HEK293 (cell line): Measurements from ENCODE around the gene NR3C2.
A peak's percentile ranks its signal among the peaks of the same experiment; 100 is the strongest.

Experiments used
- CTCF ChIA-PET: fragments of 350-600 bp; formaldehyde crosslinking; extraction: SDS; loops from one replicate; lab custom pipeline; 2021; ENCODE audit warnings: antibody characterized with exemption; lab: Yijun Ruan, JAX
- POLR2A ChIA-PET: fragments of 300-600 bp; formaldehyde crosslinking; extraction: SDS; loops from one replicate; lab custom pipeline; 2020; ENCODE audit warnings: antibody characterized with exemption, inconsistent platforms; lab: Yijun Ruan, JAX
- H3K27ac ChIP-seq: fragments of 200-500 bp; sonication (Bioruptor generic); 2 replicates; pipeline ENCODE4 v1.5.1; 2014; ENCODE audit warnings: low read depth, low read length, control low read depth, inconsistent platforms; ENCODE audit errors: extremely low read depth
- H3K36me3 ChIP-seq, 2 experiments: fragments of 200-500 bp in 1 of 2; sonication (Bioruptor generic) in 1 of 2; 1 replicate in 1 of 2; 2 replicates in 1 of 2; pipeline ENCODE4 v1.5.1; 2014 to 2017; ENCODE audit warnings: inconsistent platforms in 2 of 2, low read length in 2 of 2; ENCODE audit not compliant: control insufficient read depth in 2 of 2, insufficient read depth in 1 of 2
- H3K4me1 ChIP-seq: fragments of 200-500 bp; sonication (Bioruptor generic); 2 replicates; pipeline ENCODE4 v1.5.1; 2014; ENCODE audit warnings: mild to moderate bottlenecking, low read length, inconsistent platforms; ENCODE audit not compliant: control insufficient read depth, insufficient read depth
- H3K4me3 ChIP-seq: 2 replicates; pipeline ENCODE4 v1.5.1; 2011; ENCODE audit warnings: low read depth, mild to moderate bottlenecking, control low read depth, low read length, moderate library complexity
- H3K9me3 ChIP-seq: fragments of 200-500 bp; sonication (Bioruptor generic); 2 replicates; pipeline ENCODE4 v1.5.1; 2014; ENCODE audit warnings: low read depth, low read length, inconsistent platforms; ENCODE audit not compliant: control insufficient read depth, insufficient read depth
- FEZF1 ChIP-seq: fragments of 450-650 bp; formaldehyde crosslinking; IDR thresholded peaks from 2 replicates; pipeline ENCODE4 v1.5.1; 2016; ENCODE audit warnings: missing biosample characterization, missing genetic modification characterization
- GFI1B ChIP-seq: fragments of 450-650 bp; formaldehyde crosslinking; IDR thresholded peaks from 2 replicates; pipeline ENCODE4 v1.5.1; 2016; ENCODE audit warnings: missing biosample characterization, missing genetic modification characterization
- GLI2 ChIP-seq: fragments of 450-650 bp; formaldehyde crosslinking; IDR thresholded peaks from 2 replicates; pipeline ENCODE4; 2017; ENCODE audit warnings: missing biosample characterization, missing genetic modification characterization, low read depth, borderline replicate concordance
- GLI4 ChIP-seq: fragments of 450-650 bp; formaldehyde crosslinking; IDR thresholded peaks from 2 replicates; pipeline ENCODE4 v1.5.1; 2016; ENCODE audit warnings: missing biosample characterization, missing genetic modification characterization
- GLIS2 ChIP-seq: fragments of 450-650 bp; formaldehyde crosslinking; IDR thresholded peaks from 2 replicates; pipeline ENCODE4 v1.5.1; 2016; ENCODE audit warnings: missing biosample characterization, missing genetic modification characterization
- SCRT1 ChIP-seq: fragments of 450-650 bp; formaldehyde crosslinking; IDR thresholded peaks from 2 replicates; pipeline ENCODE4 v1.5.1; 2016; ENCODE audit warnings: missing biosample characterization, missing genetic modification characterization, borderline replicate concordance
- SP2 ChIP-seq: fragments of 450-650 bp; formaldehyde crosslinking; IDR thresholded peaks from 2 replicates; pipeline ENCODE4 v1.5.1; 2016; ENCODE audit warnings: missing biosample characterization, missing genetic modification characterization
- ZBTB17 ChIP-seq: fragments of 450-650 bp; formaldehyde crosslinking; IDR thresholded peaks from 2 replicates; pipeline ENCODE4 v1.5.1; 2016; ENCODE audit warnings: missing biosample characterization, missing genetic modification characterization
- ZEB2 ChIP-seq: fragments of 450-650 bp; formaldehyde crosslinking; IDR thresholded peaks from 2 replicates; pipeline ENCODE4 v1.5.1; 2016; ENCODE audit warnings: missing biosample characterization, missing genetic modification characterization
- ZIC2 ChIP-seq: fragments of 450-650 bp; formaldehyde crosslinking; IDR thresholded peaks from 2 replicates; pipeline ENCODE4 v1.5.1; 2016; ENCODE audit warnings: missing biosample characterization, missing genetic modification characterization
- ZNF175 ChIP-seq: fragments of 450-650 bp; formaldehyde crosslinking; IDR thresholded peaks from 2 replicates; pipeline ENCODE4 v1.5.1; 2016; ENCODE audit warnings: missing biosample characterization, missing genetic modification characterization
- ZNF184 ChIP-seq: fragments of 450-650 bp; IDR thresholded peaks from 2 replicates; pipeline ENCODE4 v1.5.1; 2018; ENCODE audit warnings: missing biosample characterization, mild to moderate bottlenecking, missing genetic modification characterization
- ZNF341 ChIP-seq: fragments of 450-650 bp; formaldehyde crosslinking; IDR thresholded peaks from 2 replicates; pipeline ENCODE4; 2016; ENCODE audit warnings: low read depth, missing biosample characterization, missing genetic modification characterization
- ZNF391 ChIP-seq: fragments of 450-650 bp; formaldehyde crosslinking; IDR thresholded peaks from 2 replicates; pipeline ENCODE4 v1.5.1; 2016; ENCODE audit warnings: low read depth, missing biosample characterization, missing genetic modification characterization, borderline replicate concordance
- ZNF48 ChIP-seq: fragments of 450-650 bp; formaldehyde crosslinking; IDR thresholded peaks from 2 replicates; pipeline ENCODE4 v1.5.1; 2016; ENCODE audit warnings: missing biosample characterization, missing genetic modification characterization
- ZNF560 ChIP-seq: fragments of 450-650 bp; formaldehyde crosslinking; IDR thresholded peaks from 2 replicates; pipeline ENCODE4 v1.5.1; 2017; ENCODE audit warnings: missing biosample characterization, missing genetic modification characterization, borderline replicate concordance
- ZNF600 ChIP-seq: fragments of 450-650 bp; formaldehyde crosslinking; IDR thresholded peaks from 2 replicates; pipeline ENCODE4 v1.5.1; 2016; ENCODE audit warnings: missing biosample characterization, missing genetic modification characterization
- ZNF621 ChIP-seq: fragments of 450-650 bp; formaldehyde crosslinking; IDR thresholded peaks from 2 replicates; pipeline ENCODE4 v1.5.1; 2017; ENCODE audit warnings: missing biosample characterization, missing genetic modification characterization
- ZNF624 ChIP-seq: fragments of 450-650 bp; formaldehyde crosslinking; IDR thresholded peaks from 2 replicates; pipeline ENCODE4 v1.5.1; 2017; ENCODE audit warnings: missing biosample characterization, missing genetic modification characterization
- ZNF701 ChIP-seq: fragments of 450-650 bp; formaldehyde crosslinking; IDR thresholded peaks from 2 replicates; pipeline ENCODE4 v1.5.1; 2016; ENCODE audit warnings: missing biosample characterization, missing genetic modification characterization
- ZNF837 ChIP-seq: fragments of 450-650 bp; formaldehyde crosslinking; IDR thresholded peaks from 2 replicates; pipeline ENCODE4 v1.5.1; 2016; ENCODE audit warnings: missing biosample characterization, missing genetic modification characterization
- TF ChIP-seq, protein P1 (sequence below): fragments of 450-650 bp; formaldehyde crosslinking; IDR thresholded peaks from 2 replicates; pipeline ENCODE4 v1.5.1; 2016; ENCODE audit warnings: missing biosample characterization, missing genetic modification characterization
- TF ChIP-seq, protein P2 (sequence below): fragments of 450-650 bp; formaldehyde crosslinking; IDR thresholded peaks from 2 replicates; pipeline ENCODE4 v1.5.1; 2016; ENCODE audit warnings: missing biosample characterization, missing genetic modification characterization
- TF ChIP-seq, protein P3 (sequence below): fragments of 450-650 bp; formaldehyde crosslinking; IDR thresholded peaks from 2 replicates; pipeline ENCODE4 v1.5.1; 2017; ENCODE audit warnings: missing biosample characterization, missing genetic modification characterization
- TF ChIP-seq, protein P4 (sequence below): fragments of 450-650 bp; formaldehyde crosslinking; IDR thresholded peaks from 2 replicates; pipeline ENCODE4 v1.5.1; 2016; ENCODE audit warnings: missing biosample characterization, missing genetic modification characterization
- TF ChIP-seq, protein P5 (sequence below): fragments of 450-650 bp; formaldehyde crosslinking; IDR thresholded peaks from 2 replicates; pipeline ENCODE4 v1.5.1; 2017; ENCODE audit warnings: missing biosample characterization, missing genetic modification characterization
- TF ChIP-seq, protein P6 (sequence below): fragments of 450-650 bp; formaldehyde crosslinking; IDR thresholded peaks from 2 replicates; pipeline ENCODE4 v1.5.1; 2016; ENCODE audit warnings: missing biosample characterization, missing genetic modification characterization

Gene NR3C2

DNA sequence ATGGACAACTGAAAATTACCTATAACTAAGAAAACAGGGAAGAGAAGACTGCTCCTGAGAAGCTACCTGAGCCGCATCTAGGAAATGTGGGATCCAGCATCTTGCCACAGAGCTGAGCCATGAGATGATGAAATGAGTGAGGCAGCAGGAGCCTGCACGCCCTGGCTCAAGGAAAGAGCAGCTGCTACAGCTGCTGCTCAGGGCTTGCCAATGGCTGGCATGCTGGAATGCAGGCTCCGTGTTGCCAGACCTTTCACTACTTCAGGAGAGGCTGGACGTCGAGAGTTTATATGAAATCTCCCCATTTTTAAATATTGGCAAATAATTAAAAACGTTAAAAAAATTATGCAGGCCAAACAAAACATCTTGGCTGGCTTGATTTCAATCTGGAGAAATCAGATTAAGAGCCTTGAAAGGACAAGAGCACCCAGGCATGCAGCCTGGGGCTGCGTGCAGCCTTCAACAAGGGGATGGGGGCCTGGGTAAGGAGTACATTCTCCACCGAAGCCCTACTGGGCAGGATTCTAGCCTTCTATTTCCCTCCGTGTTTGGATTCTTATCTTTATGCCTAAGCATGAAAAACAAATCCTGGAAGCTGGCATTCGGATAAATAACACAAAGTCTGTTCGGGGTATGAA is 227.6 kb downstream of the NR3C2 start:
- H3K36me3 ChIP-seq: no peaks in the 10 kb centered on the region
- H3K9me3 ChIP-seq: no peaks in the 10 kb centered on the region
- TF ChIP-seq FEZF1 (0 out of 2 replicates have a peak, but pooled peaks have one; percentile 24), ZNF600 (no peak), ZNF624 (tag by site-specific recombination) (no peak), ZNF837 (tag by site-specific recombination) (no peak), ZBTB17 (tag by site-specific recombination) (peak; percentile 51; the same call in 1 of the 2 replicates), GFI1B (tag by site-specific recombination) (no peak), ZNF391 (tag by site-specific recombination) (no peak), ZNF175 (tag by site-specific recombination) (no peak), ZEB2 (tag by site-specific recombination) (no peak), GLI4 (tag by site-specific recombination) (no peak), ZNF560 (tag by site-specific recombination) (no peak), ZNF341 (no peak), ZNF701 (tag by site-specific recombination) (no peak), GLIS2 (tag by site-specific recombination) (no peak), ZIC2 (tag by site-specific recombination) (no peak), ZNF184 (tag by site-specific recombination) (no peak), GLI2 (tag by site-specific recombination) (no peak), SCRT1 (tag by site-specific recombination) (no peak), ZNF48 (no peak), SP2 (tag by site-specific recombination) (no peak), ZNF621 (tag by site-specific recombination) (no peak)
- TF ChIP-seq, protein P1, sequence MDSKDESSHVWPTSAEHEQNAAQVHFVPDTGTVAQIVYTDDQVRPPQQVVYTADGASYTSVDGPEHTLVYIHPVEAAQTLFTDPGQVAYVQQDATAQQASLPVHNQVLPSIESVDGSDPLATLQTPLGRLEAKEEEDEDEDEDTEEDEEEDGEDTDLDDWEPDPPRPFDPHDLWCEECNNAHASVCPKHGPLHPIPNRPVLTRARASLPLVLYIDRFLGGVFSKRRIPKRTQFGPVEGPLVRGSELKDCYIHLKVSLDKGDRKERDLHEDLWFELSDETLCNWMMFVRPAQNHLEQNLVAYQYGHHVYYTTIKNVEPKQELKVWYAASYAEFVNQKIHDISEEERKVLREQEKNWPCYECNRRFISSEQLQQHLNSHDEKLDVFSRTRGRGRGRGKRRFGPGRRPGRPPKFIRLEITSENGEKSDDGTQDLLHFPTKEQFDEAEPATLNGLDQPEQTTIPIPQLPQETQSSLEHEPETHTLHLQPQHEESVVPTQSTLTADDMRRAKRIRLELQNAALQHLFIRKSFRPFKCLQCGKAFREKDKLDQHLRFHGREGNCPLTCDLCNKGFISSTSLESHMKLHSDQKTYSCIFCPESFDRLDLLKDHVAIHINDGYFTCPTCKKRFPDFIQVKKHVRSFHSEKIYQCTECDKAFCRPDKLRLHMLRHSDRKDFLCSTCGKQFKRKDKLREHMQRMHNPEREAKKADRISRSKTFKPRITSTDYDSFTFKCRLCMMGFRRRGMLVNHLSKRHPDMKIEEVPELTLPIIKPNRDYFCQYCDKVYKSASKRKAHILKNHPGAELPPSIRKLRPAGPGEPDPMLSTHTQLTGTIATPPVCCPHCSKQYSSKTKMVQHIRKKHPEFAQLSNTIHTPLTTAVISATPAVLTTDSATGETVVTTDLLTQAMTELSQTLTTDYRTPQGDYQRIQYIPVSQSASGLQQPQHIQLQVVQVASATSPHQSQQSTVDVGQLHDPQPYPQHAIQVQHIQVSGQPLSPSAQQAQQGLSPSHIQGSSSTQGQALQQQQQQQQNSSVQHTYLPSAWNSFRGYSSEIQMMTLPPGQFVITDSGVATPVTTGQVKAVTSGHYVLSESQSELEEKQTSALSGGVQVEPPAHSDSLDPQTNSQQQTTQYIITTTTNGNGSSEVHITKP (tag by site-specific recombination): no peak
- TF ChIP-seq, protein P2, sequence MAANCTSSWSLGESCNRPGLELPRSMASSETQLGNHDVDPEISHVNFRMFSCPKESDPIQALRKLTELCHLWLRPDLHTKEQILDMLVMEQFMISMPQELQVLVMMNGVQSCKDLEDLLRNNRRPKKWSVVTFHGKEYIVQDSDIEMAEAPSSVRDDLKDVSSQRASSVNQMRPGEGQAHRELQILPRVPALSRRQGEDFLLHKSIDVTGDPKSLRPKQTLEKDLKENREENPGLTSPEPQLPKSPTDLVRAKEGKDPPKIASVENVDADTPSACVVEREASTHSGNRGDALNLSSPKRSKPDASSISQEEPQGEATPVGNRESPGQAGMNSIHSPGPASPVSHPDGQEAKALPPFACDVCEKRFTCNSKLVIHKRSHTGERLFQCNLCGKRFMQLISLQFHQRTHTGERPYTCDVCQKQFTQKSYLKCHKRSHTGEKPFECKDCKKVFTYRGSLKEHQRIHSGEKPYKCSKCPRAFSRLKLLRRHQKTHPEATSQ (tag by site-specific recombination): no peak
- TF ChIP-seq, protein P3, sequence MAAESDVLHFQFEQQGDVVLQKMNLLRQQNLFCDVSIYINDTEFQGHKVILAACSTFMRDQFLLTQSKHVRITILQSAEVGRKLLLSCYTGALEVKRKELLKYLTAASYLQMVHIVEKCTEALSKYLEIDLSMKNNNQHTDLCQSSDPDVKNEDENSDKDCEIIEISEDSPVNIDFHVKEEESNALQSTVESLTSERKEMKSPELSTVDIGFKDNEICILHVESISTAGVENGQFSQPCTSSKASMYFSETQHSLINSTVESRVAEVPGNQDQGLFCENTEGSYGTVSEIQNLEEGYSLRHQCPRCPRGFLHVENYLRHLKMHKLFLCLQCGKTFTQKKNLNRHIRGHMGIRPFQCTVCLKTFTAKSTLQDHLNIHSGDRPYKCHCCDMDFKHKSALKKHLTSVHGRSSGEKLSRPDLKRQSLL (tag by site-specific recombination): peak; percentile 57; the same call in 1 of the 2 replicates
- TF ChIP-seq, protein P4, sequence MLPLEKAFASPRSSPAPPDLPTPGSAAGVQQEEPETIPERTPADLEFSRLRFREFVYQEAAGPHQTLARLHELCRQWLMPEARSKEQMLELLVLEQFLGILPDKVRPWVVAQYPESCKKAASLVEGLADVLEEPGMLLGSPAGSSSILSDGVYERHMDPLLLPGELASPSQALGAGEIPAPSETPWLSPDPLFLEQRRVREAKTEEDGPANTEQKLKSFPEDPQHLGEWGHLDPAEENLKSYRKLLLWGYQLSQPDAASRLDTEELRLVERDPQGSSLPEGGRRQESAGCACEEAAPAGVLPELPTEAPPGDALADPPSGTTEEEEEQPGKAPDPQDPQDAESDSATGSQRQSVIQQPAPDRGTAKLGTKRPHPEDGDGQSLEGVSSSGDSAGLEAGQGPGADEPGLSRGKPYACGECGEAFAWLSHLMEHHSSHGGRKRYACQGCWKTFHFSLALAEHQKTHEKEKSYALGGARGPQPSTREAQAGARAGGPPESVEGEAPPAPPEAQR (tag by site-specific recombination): no peak
- TF ChIP-seq, protein P5, sequence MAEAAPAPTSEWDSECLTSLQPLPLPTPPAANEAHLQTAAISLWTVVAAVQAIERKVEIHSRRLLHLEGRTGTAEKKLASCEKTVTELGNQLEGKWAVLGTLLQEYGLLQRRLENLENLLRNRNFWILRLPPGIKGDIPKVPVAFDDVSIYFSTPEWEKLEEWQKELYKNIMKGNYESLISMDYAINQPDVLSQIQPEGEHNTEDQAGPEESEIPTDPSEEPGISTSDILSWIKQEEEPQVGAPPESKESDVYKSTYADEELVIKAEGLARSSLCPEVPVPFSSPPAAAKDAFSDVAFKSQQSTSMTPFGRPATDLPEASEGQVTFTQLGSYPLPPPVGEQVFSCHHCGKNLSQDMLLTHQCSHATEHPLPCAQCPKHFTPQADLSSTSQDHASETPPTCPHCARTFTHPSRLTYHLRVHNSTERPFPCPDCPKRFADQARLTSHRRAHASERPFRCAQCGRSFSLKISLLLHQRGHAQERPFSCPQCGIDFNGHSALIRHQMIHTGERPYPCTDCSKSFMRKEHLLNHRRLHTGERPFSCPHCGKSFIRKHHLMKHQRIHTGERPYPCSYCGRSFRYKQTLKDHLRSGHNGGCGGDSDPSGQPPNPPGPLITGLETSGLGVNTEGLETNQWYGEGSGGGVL (tag by site-specific recombination): no peak
- TF ChIP-seq, protein P6, sequence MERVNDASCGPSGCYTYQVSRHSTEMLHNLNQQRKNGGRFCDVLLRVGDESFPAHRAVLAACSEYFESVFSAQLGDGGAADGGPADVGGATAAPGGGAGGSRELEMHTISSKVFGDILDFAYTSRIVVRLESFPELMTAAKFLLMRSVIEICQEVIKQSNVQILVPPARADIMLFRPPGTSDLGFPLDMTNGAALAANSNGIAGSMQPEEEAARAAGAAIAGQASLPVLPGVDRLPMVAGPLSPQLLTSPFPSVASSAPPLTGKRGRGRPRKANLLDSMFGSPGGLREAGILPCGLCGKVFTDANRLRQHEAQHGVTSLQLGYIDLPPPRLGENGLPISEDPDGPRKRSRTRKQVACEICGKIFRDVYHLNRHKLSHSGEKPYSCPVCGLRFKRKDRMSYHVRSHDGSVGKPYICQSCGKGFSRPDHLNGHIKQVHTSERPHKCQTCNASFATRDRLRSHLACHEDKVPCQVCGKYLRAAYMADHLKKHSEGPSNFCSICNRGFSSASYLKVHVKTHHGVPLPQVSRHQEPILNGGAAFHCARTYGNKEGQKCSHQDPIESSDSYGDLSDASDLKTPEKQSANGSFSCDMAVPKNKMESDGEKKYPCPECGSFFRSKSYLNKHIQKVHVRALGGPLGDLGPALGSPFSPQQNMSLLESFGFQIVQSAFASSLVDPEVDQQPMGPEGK (tag by site-specific recombination): no peak
- H3K27ac ChIP-seq: no peak overlapping the region
- H3K4me3 ChIP-seq: no peak overlapping the region
- CTCF ChIA-PET: interaction anchor here (1.1 kb wide), 1 partner anchor 10 kb away, joined by 3 read pairs; no protein-coding TSS in a partner anchor
- peaks cover 23% of the 10 kb centered on the region for H3K4me1 ChIP-seq
- POLR2A ChIA-PET: no interaction called here
